Fibroblast of lung (primary cell): Measurements from ENCODE around the gene ARL4C. TPM values are rescaled to one million over a fixed set of nuclear protein-coding genes. Genes with fewer than 3 reads are reported as not detected.
A peak's percentile ranks its signal among the peaks of the same experiment; 100 is the strongest.

Experiments
- DNase-seq, 2 donors: peaks; one replicate each; pipeline versions ENCODE4 v3.0.0 to v3.0.0-alpha.2; 2010; ENCODE audit warnings: low read depth in 2 of 2
- H2AFZ ChIP-seq: 2 replicates; pipeline ENCODE4 v1.5.1; 2012; ENCODE audit warnings: low read length, control low read depth, inconsistent platforms
- H3K27ac ChIP-seq: 2 replicates; pipeline ENCODE4 v1.5.1; 2011; ENCODE audit warnings: low read length, control low read depth; ENCODE audit not compliant: insufficient read depth
- H3K27me3 ChIP-seq: 2 replicates; pipeline ENCODE4 v1.5.1; 2011; ENCODE audit warnings: mild to moderate bottlenecking, low read length; ENCODE audit not compliant: control insufficient read depth, insufficient read depth
- H3K36me3 ChIP-seq: 2 replicates; pipeline ENCODE4 v1.5.1; 2011; ENCODE audit warnings: low read length; ENCODE audit not compliant: control insufficient read depth, insufficient read depth
- H3K4me1 ChIP-seq: 2 replicates; pipeline ENCODE4 v1.5.1; 2011; ENCODE audit warnings: low read length; ENCODE audit not compliant: control insufficient read depth, insufficient read depth; ENCODE audit errors: extremely low read depth
- H3K4me2 ChIP-seq: 2 replicates; pipeline ENCODE4 v1.5.1; 2011; ENCODE audit warnings: low read length, control low read depth; ENCODE audit not compliant: insufficient read depth; ENCODE audit errors: extremely low read depth
- H3K4me3 ChIP-seq, 4 experiments: fragments of 200-600 bp in 1 of 4; sonication (generic) in 1 of 4; replicated peaks in 1 of 4; 2 replicates each; pipeline ENCODE4 v1.5.1; 2011 to 2016; ENCODE audit warnings: low read length in 4 of 4, low read depth in 3 of 4, mild to moderate bottlenecking in 3 of 4, control low read depth in 2 of 4, inconsistent platforms in 1 of 4, mixed read lengths in 1 of 4; ENCODE audit not compliant: insufficient read depth in 1 of 4; ENCODE audit errors: control extremely low read depth in 1 of 4
- H3K79me2 ChIP-seq: 2 replicates; pipeline ENCODE4 v1.5.1; 2012; ENCODE audit warnings: mild to moderate bottlenecking, low read length, inconsistent platforms; ENCODE audit not compliant: control insufficient read depth, insufficient read depth
- H3K9ac ChIP-seq: 2 replicates; pipeline ENCODE4 v1.5.1; 2011; ENCODE audit warnings: mild to moderate bottlenecking, low read length, control low read depth; ENCODE audit not compliant: insufficient read depth
- H3K9me3 ChIP-seq: 2 replicates; pipeline ENCODE4 v1.5.1; 2012; ENCODE audit warnings: low read depth, low read length; ENCODE audit not compliant: control insufficient read depth, insufficient read depth
- H4K20me1 ChIP-seq: 2 replicates; pipeline ENCODE4 v1.5.1; 2011; ENCODE audit warnings: low read length; ENCODE audit not compliant: control insufficient read depth, insufficient read depth; ENCODE audit errors: extremely low read depth
- EZH2 ChIP-seq: IDR thresholded peaks from 2 replicates; pipeline ENCODE4 v1.5.1; 2012; ENCODE audit warnings: low read length, control low read depth, mild to moderate bottlenecking; ENCODE audit errors: missing control alignments
- polyA minus RNA-seq: library from RNA; depleted of rRNA, polyadenylated mRNA; stranded (reverse); fragments of >200 nt; gene quantifications from 2 replicates; pipeline ENCODE4 v1.2.3, GENCODE V29; 2011; ENCODE audit warnings: low replicate concordance
- polyA plus RNA-seq, 2 donors: library from polyadenylated mRNA; depleted of rRNA in 1 of 2; stranded (reverse) in 1 of 2; unstranded in 1 of 2; fragments of >200 nt; gene quantifications; 2 replicates each; pipeline ENCODE4 v1.2.1, GENCODE V29; 2011 to 2012; ENCODE audit warnings: missing spikeins in 1 of 2
- total RNA-seq: library from RNA; depleted of rRNA; stranded (reverse); fragments of >200 nt; gene quantifications from 2 replicates; pipeline ENCODE4 v1.2.1, GENCODE V29; 2014
- TF ChIP-seq, protein P1 (sequence below), 2 donors: IDR thresholded peaks in 1 of 2; conservative IDR thresholded peaks in 1 of 2; 1 replicate in 1 of 2; 2 replicates in 1 of 2; pipeline ENCODE4 v1.5.1; 2011 to 2012; ENCODE audit warnings: low read length in 2 of 2, control low read depth in 1 of 2, inconsistent platforms in 1 of 2, low read depth in 1 of 2, mild to moderate bottlenecking in 1 of 2

The ARL4C gene, protein sequence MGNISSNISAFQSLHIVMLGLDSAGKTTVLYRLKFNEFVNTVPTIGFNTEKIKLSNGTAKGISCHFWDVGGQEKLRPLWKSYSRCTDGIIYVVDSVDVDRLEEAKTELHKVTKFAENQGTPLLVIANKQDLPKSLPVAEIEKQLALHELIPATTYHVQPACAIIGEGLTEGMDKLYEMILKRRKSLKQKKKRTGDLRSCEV
- 50.6 and 80.9 TPM in 2 replicates for total RNA-seq
- 23.2 and 45.5 TPM in 2 replicates for polyA plus RNA-seq
- polyA plus RNA-seq (2012), result 27.3 and 58.5 TPM in 2 replicates
- 7.7 and 21.0 TPM in 2 replicates for polyA minus RNA-seq

DNA sequence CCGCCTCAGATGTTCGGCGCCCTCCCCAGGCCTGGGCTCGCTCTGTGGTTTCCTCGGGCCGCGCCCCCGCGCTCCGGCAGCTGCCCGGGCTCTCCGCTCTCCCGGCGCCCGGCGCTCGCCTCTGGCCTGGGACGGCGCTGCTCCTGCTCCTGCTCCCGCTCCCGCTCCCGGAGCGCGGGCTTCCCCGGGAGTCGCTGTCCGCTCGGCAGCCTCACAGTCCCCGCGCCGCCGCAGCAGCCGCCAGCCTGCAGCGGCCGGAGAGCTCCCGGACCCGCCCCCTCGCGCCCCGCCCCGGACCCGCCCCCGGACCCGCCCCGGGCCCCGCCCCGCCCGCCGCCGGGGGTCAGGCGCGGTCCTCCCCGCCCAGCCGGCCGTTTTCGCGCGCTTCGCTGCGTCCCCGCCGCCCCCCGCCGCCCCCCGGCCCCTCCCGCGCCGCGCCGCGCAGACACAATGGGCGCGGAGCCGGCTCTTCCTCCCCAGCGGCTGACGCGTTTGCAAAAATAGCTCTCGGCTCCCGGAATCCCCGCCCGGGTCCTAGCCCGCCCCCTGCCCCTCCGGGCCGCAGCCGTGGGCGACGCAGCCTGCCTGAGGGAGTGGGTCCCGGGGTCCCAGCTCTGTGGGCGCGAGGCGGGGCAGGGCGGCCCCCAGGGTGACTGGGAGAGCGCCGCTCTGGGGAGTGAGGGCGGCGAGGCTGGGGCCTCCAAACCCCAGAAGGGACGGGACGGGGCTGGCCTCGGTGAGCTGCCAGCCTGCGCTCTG, at the start of gene ARL4C:
ARL4C (minus strand) TSS at position 247 of the 759 bp plus-strand sequence. CDS start 495 bp downstream, outside the sequence.
- H3K9me3 ChIP-seq, result no peaks in the 10 kb centered on the region
- H3K27ac ChIP-seq, result peak within 1 kb of the TSS; percentile 88
- no peaks in the 10 kb centered on the region for H3K27me3 ChIP-seq
- H2AFZ ChIP-seq, result peak within 1 kb of the TSS; percentile 69
- H3K4me1 ChIP-seq, result no peaks in the 10 kb centered on the region
- H4K20me1 ChIP-seq, result no peaks in the 10 kb centered on the region
- no peaks in the 10 kb centered on the region for H3K36me3 ChIP-seq
- peak within 1 kb of the TSS; percentile 86 to 99 (median 96) for H3K4me3 ChIP-seq
- peak; percentile 66 to 73 for DNase-seq
- peaks cover 40% of the 10 kb centered on the region for H3K79me2 ChIP-seq
- H3K9ac ChIP-seq, result peak within 1 kb of the TSS; percentile 84
- TF ChIP-seq EZH2, result no peak
- TF ChIP-seq, protein P1, sequence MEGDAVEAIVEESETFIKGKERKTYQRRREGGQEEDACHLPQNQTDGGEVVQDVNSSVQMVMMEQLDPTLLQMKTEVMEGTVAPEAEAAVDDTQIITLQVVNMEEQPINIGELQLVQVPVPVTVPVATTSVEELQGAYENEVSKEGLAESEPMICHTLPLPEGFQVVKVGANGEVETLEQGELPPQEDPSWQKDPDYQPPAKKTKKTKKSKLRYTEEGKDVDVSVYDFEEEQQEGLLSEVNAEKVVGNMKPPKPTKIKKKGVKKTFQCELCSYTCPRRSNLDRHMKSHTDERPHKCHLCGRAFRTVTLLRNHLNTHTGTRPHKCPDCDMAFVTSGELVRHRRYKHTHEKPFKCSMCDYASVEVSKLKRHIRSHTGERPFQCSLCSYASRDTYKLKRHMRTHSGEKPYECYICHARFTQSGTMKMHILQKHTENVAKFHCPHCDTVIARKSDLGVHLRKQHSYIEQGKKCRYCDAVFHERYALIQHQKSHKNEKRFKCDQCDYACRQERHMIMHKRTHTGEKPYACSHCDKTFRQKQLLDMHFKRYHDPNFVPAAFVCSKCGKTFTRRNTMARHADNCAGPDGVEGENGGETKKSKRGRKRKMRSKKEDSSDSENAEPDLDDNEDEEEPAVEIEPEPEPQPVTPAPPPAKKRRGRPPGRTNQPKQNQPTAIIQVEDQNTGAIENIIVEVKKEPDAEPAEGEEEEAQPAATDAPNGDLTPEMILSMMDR (conservative IDR thresholded peaks at IDR 0.05 in 1 of 2, IDR thresholded peaks at IDR 0.05 in 1 of 2; ENCODE audit: low read depth in 1 of 2, low read length in 2 of 2), result no peak
- H3K4me2 ChIP-seq, result peak within 1 kb of the TSS; percentile 83

DNA sequence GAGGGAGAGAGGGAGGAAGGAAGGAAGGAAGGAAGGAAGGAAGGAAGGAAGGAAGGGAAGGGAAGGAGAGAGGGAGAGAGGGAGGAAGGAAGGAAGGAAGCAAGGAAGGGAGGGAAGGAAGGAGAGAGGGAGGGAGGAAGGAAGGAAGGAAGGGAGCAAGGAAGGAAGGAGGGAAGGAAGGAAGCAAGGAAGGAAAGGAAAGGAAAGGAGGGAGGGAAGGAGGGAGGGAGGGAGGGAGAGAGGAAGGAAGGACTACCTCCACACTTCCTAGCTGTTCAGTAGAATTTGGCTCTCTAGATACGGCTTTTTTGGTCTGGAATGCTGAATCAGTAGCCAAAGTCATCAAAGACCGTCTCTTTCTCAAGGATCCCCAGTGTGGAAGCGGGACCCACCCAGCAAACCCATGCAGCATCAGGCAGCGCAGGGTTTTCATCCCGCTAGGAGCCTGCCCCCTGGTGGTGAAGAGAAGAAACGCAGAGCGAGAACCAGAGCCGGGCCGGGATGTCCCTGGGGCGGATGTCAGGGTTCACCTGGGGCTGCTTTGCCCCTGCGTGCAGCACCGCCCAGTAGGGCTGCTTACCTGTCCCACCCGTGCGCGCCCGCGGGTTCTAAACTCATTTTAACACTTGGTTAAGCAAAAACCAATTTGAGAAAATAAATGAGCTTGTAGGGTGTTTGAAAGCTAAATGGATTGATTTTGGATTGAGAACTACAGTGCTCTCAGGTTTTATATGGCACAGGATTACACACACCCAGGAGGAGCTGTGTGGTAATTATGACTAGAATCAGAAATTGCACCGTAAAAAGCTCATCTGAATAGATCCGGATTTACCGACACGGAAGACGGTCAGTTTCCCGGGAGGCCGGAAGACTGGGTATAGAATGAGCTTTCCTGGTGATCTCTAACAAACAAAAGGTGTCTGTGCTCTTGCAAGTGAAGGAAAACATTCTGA, 48.1 kb upstream of the ARL4C start:
- Histone ChIP-seq H2AFZ (no peak overlapping the region), H4K20me1 (no peaks in the 10 kb centered on the region)
- DNase-seq, result peak; percentile 65 to 72

More for the DNA sequence above, 48.1 kb upstream of the ARL4C start:
- H3K27ac ChIP-seq, result no peak overlapping the region
- no peak for TF ChIP-seq EZH2
- TF ChIP-seq, protein P1 (conservative IDR thresholded peaks at IDR 0.05 in 1 of 2, IDR thresholded peaks at IDR 0.05 in 1 of 2; ENCODE audit: low read depth in 1 of 2, low read length in 2 of 2), result peak; percentile 81 to 90
- H3K4me1 ChIP-seq, result no peaks in the 10 kb centered on the region
- H3K4me2 ChIP-seq, result no peak overlapping the region
- H3K79me2 ChIP-seq, result no peaks in the 10 kb centered on the region
- H3K27me3 ChIP-seq, result no peaks in the 10 kb centered on the region
- no peak overlapping the region for H3K9ac ChIP-seq
- H3K36me3 ChIP-seq, result no peaks in the 10 kb centered on the region
- no peak overlapping the region for H3K4me3 ChIP-seq
- no peaks in the 10 kb centered on the region for H3K9me3 ChIP-seq
